Lung (tissue), 12 donors: ENCODE results near the gene RGL1. TPM values are rescaled to one million over a fixed set of nuclear protein-coding genes. Genes with fewer than 3 reads are reported as not detected.

ENCODE experiments used
- ATAC-seq: fragments of 200-7000 bp; cut with Tn5 transposase; one replicate; pipeline ENCODE4 v1.9.1; 2020; ENCODE audit warnings: moderate number of reproducible peaks; ENCODE audit not compliant: insufficient read depth, low FRiP score
- DNase-seq, 3 donors: peaks; one replicate each; pipeline ENCODE4 v3.0.0-alpha.2; 2013 to 2017
- H3K27ac ChIP-seq, 2 donors: one replicate each; pipeline ENCODE4 v1.5.1; 2013; ENCODE audit warnings: mild to moderate bottlenecking in 2 of 2, moderate library complexity in 2 of 2, control low read depth in 1 of 2, inconsistent platforms in 1 of 2, low read depth in 1 of 2, low read length in 1 of 2
- H3K27me3 ChIP-seq, 3 donors: one replicate each; pipeline ENCODE4 v1.5.1; 2013; ENCODE audit warnings: low read length in 2 of 3; ENCODE audit not compliant: control insufficient read depth in 3 of 3, insufficient read depth in 3 of 3
- H3K36me3 ChIP-seq, 4 donors: one replicate each; pipeline ENCODE4 v1.5.1; 2013; ENCODE audit warnings: low read length in 4 of 4, mild to moderate bottlenecking in 1 of 4, moderate library complexity in 1 of 4; ENCODE audit not compliant: control insufficient read depth in 4 of 4, insufficient read depth in 4 of 4
- H3K4me1 ChIP-seq, 5 donors: one replicate each; pipeline ENCODE4 v1.5.1; 2013; ENCODE audit warnings: low read length in 5 of 5, mild to moderate bottlenecking in 2 of 5, moderate library complexity in 1 of 5; ENCODE audit not compliant: control insufficient read depth in 5 of 5, insufficient read depth in 5 of 5
- H3K4me3 ChIP-seq: one replicate; pipeline ENCODE4 v1.5.1; 2013; ENCODE audit warnings: mild to moderate bottlenecking, control low read depth, moderate library complexity
- H3K9ac ChIP-seq, 2 donors: one replicate each; pipeline ENCODE4 v1.5.1; 2013; ENCODE audit warnings: low read length in 2 of 2, control low read depth in 1 of 2; ENCODE audit not compliant: insufficient read depth in 1 of 2
- H3K9me3 ChIP-seq, 4 donors: one replicate each; pipeline ENCODE4 v1.5.1; 2013; ENCODE audit warnings: low read length in 3 of 4, mild to moderate bottlenecking in 1 of 4, moderate library complexity in 1 of 4; ENCODE audit not compliant: control insufficient read depth in 4 of 4, insufficient read depth in 3 of 4
- WGBS, 2 donors: extraction: QIAGEN DNeasy Blood & Tissue Kit; methylation state at CpG; one replicate each; pipeline ENCODE4 v1.1.7; 2013; 5-methylcytosine and 5-hydroxymethylcytosine counted together
- polyA plus RNA-seq, 2 donors: library from polyadenylated mRNA; stranded (reverse); fragments of 200-250 nt; gene quantifications; one replicate each; pipeline ENCODE4 v1.2.1, GENCODE V29; 2013
- total RNA-seq, 2 donors: library from RNA; depleted of rRNA in 1 of 2; stranded (reverse); fragments of >200 nt in 1 of 2; gene quantifications; one replicate each; pipeline ENCODE4 v1.2.1, GENCODE V29; 2014 to 2021
- TF ChIP-seq, protein P1 (sequence below): IDR thresholded peaks from 2 replicates; pipeline ENCODE4 v1.5.1; 2012; ENCODE audit warnings: mild to moderate bottlenecking; ENCODE audit errors: control extremely low read depth, extremely low read depth
- donor health status: control.
- donor health status: control.
- donor health status: Bipolar disorder and iron deficiency.
- donor health status: healthy.
- donor health status: DM: yes; HTN: yes; CAD: no.

The RGL1 gene
- total and polyA plus RNA-seq, 4 donors, result 9.6 to 49.4 (median 35.2) TPM

GRCh38 chr1:183814121-183814681 is 9.3 kb downstream of the RGL1 start:
- DNase-seq, result no peak
- H3K4me3 ChIP-seq, result no peak overlapping the region
- no peaks in the 10 kb centered on the region for H3K9me3 ChIP-seq
- TF ChIP-seq, protein P1, sequence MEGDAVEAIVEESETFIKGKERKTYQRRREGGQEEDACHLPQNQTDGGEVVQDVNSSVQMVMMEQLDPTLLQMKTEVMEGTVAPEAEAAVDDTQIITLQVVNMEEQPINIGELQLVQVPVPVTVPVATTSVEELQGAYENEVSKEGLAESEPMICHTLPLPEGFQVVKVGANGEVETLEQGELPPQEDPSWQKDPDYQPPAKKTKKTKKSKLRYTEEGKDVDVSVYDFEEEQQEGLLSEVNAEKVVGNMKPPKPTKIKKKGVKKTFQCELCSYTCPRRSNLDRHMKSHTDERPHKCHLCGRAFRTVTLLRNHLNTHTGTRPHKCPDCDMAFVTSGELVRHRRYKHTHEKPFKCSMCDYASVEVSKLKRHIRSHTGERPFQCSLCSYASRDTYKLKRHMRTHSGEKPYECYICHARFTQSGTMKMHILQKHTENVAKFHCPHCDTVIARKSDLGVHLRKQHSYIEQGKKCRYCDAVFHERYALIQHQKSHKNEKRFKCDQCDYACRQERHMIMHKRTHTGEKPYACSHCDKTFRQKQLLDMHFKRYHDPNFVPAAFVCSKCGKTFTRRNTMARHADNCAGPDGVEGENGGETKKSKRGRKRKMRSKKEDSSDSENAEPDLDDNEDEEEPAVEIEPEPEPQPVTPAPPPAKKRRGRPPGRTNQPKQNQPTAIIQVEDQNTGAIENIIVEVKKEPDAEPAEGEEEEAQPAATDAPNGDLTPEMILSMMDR, result no peak
- no peak overlapping the region for H3K27ac ChIP-seq
- H3K36me3 ChIP-seq, result peaks cover 0 to 13% (median 5%) of the 10 kb centered on the region in 4 donors
- no peaks in the 10 kb centered on the region for H3K27me3 ChIP-seq
- WGBS, 2 donors, result 56 to 86% methylated on average over 1 of the region's 1 CpG
- no peak overlapping the region for H3K9ac ChIP-seq
- H3K4me1 ChIP-seq, result peaks cover 14 to 57% (median 21%) of the 10 kb centered on the region in 5 donors
- ATAC-seq, result no peak

GRCh38 chr1:183816110-183816509 is 11.2 kb downstream of the RGL1 start:
- peaks cover 0 to 10% (median 1%) of the 10 kb centered on the region in 4 donors for H3K36me3 ChIP-seq
- H3K27ac ChIP-seq, result no peak overlapping the region
- no peaks in the 10 kb centered on the region for H3K9me3 ChIP-seq
- no peak for ATAC-seq
- 83 to 89% methylated on average over 3 of the region's 3 CpGs for WGBS, 2 donors
- DNase-seq, result no peak
- H3K4me3 ChIP-seq, result no peak overlapping the region
- H3K4me1 ChIP-seq, result peaks cover 12 to 45% (median 21%) of the 10 kb centered on the region in 5 donors
- H3K9ac ChIP-seq, result no peak overlapping the region
- TF ChIP-seq, protein P1, result no peak
- no peaks in the 10 kb centered on the region for H3K27me3 ChIP-seq

DNA sequence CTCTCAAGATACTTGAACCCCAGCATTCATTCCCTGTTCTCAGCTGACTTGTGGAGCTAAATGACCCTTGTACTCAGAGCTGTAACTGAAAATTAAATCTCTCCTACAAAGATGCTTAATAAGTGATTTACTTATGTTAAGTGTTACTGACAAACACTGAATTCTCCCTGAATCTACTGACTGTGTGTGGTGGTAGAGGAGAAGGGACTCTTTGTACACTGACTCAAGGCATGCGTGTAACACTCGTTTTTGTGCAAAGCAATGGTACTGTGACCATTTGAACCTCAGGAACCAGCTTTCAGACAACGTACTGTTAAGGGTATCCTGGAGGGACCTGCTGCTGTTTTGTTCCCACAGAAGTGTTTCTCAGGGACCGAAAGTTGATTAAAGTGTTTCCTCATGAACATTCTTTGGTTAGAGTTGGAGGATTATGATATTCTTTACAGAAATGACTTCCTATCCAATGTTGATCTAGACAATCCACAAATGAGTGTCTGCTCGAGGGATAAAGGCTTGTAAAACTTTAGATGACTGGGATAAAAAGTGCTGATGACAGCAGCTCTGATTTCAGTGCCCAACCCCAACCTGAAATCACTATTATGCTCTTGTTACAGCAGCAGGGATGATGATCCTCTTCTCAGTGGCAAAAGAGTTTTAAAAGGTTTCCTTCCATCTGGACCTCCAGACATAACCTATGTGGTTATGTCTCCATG is 12.8 kb downstream of the RGL1 start:
- Histone ChIP-seq H3K4me1 (peaks cover 12 to 42% (median 21%) of the 10 kb centered on the region in 5 donors), H3K27ac (peak overlapping the region; percentile 10 to 43), H3K9ac (peak overlapping the region in 1 of 2 donors; percentile 34), H3K9me3 (no peaks in the 10 kb centered on the region), H3K36me3 (peaks cover 0 to 8% (median 1%) of the 10 kb centered on the region in 4 donors), H3K27me3 (no peaks in the 10 kb centered on the region), H3K4me3 (no peak overlapping the region)
- TF ChIP-seq, protein P1, result no peak
- 34 to 53% methylated on average over 5 of the region's 5 CpGs for WGBS, 2 donors
- DNase-seq, result no peak
- no peak for ATAC-seq
